GM12891 (cell line): Measurements from ENCODE around the gene DNASE1L1.

Experiments
- PAX5 ChIP-seq: IDR thresholded peaks from 2 replicates; pipeline ENCODE4 v1.6.1; 2011; ENCODE audit warnings: low read length, moderate library complexity, mild to moderate bottlenecking; ENCODE audit not compliant: insufficient read depth, severe bottlenecking
- POLR2A ChIP-seq: IDR thresholded peaks from 2 replicates; pipeline ENCODE4 v1.6.1; 2011; ENCODE audit warnings: low read depth, low read length, control low read depth
- POLR2AphosphoS5 ChIP-seq: IDR thresholded peaks from 2 replicates; pipeline ENCODE4 v1.6.1; 2011; ENCODE audit warnings: low read depth, low read length, control low read depth
- POU2F2 ChIP-seq: IDR thresholded peaks from 2 replicates; pipeline ENCODE4 v1.6.1; 2011; ENCODE audit warnings: low read depth, mild to moderate bottlenecking, control low read depth, low read length, moderate library complexity
- SPI1 ChIP-seq: IDR thresholded peaks from 2 replicates; pipeline ENCODE4 v1.6.1; 2011; ENCODE audit warnings: low read depth, low read length, control low read depth
- TAF1 ChIP-seq: IDR thresholded peaks from 2 replicates; pipeline ENCODE4 v1.6.1; 2011; ENCODE audit warnings: low read depth, low read length, control low read depth

- TF ChIP-seq POLR2A (no peak), POLR2AphosphoS5 (no peak), TAF1 (no peak), SPI1 (no peak), POU2F2 (no peak), PAX5 (no peak)
Observed at GRCh38 chrX:154382483-154383069, 26.5 kb downstream of the DNASE1L1 start.
